GDM1 (cell line): ENCODE results near the gene GLI3.

Source experiments
- DNase-seq: peaks from one replicate; lab custom pipeline; 2025; lab: John Stamatoyannopoulos, UW

The GLI3 gene

GRCh38 chr7:42175834-42176723 is 60.9 kb downstream of the GLI3 start:
- no peak for DNase-seq

DNA sequence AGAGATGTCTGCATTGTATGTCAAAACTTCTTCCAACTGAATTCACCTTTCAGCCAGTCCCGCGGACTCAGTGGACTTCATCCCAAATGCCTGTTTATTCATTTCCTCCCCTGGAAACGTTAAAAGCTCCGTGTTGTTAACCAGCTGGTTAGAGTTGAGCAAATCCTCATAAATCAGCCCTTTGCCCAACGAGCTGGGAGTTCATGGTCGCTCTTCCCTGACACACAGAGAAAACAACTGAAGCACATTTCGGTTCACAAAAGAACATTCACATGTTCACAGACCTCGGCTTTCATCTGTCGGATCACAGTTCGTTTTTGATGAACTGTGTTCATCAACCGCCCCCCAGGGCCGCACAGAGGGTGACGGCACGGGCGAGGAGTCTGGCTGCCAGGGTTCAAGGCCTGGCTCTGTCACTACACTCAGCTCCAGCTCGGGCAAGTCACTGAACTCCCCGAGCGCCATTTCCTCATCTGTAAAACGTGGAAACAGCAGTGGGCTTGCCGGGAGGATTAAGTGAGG is 62.6 kb downstream of the GLI3 start:
- DNase-seq = no peak

DNA sequence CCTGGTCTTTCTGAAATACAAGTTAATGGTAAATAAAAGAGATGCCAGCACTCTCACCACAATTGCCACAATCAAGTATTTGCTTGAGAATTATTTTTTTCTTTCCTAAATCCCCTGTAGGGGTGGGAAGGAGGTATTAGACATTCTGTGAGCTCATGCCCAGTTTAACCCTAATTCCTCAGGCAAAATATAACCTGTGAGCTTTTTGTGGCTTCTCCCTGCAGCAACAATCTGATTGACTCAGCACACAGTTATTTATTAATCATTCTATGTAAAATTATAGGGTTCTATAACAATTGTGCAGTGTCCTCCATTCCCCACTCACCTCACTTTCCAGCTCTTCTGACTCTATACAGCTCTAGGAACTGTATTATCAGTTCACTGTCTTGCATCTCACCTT is 66.3 kb downstream of the GLI3 start:
- no peak for DNase-seq

GRCh38 chr7:42168512-42168911 is 68.5 kb downstream of the GLI3 start:
- DNase-seq = no peak

GRCh38 chr7:42167631-42168236 is 69.3 kb downstream of the GLI3 start:
- DNase-seq = no peak

DNA sequence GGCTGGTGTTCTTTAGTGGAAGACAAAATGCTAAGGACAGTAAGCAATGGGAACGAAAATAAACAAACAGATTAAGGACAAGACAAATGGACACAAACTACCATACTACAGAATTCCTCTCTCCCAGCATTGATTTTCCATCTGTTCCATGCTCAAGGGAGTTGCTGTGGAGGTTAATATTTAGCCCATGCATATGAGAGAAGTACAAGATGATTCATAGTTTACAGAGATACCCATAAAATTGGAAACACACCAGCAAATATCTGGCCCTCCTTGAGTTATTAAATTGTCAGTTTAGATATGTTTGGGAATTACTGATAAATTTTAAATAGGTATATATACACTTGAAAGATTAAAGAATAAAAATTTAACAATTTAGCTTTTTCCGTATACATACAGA is 69.8 kb downstream of the GLI3 start:
- no peak for DNase-seq

- DNase-seq = no peak
Observed at GRCh38 chr7:42164881-42165428, 72.1 kb downstream of the GLI3 start.

DNA sequence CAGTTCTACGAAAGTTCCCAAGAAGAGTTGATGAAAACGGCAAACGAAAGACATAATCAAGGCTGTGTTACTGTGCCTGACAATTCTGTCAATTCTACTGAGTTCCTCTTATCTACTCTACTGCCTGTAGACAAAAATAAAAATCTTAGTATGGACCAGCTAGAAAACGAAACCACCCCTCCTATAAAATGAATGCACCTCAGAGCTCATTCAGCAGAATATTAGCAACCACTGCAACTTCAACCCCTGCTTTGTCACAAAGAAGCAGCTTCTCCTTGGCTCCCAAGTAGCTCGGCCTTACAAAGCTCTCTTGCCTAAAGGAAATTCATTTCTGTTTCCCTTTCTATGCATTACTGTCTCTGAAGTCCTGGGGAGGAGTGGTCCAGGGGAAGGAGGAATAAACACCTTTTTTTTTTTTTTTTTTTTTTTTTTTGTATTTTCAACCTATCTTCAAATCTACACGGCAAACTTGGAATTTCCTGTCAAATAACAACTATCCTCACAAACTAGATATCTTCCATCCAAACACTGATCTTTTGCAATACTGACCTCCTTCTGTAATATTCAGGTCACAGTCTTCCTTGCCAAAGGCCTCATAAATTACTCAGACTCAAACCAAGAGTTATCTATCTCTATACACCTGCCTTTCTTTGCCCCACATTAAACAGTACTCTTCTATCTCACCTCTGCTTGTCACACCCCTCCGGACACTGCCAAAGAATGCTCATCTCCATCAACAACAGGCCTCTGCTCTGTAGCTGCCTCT is 74.3 kb downstream of the GLI3 start:
- DNase-seq = no peak

- DNase-seq = no peak
Observed at GRCh38 chr7:42161719-42162118, 75.3 kb downstream of the GLI3 start.

DNA sequence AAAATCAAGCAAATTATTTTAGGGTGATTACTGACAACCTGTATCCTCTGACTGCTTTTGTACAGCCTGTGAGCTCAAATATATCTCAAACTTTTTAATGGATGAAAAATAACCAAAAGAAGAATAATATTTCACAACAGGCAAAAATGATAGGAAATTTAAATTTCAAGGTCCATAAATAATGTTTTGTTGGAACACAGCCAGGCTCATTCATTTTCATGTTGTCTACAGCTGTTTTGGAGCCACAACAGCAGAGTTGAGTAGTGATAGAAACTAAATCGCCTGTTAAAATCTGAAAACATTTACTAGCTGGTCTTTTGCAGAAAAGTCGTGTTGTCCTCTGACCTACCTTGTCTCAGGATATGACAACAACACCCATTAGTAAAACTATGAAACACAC is 75.9 kb downstream of the GLI3 start:
- DNase-seq = no peak

DNA sequence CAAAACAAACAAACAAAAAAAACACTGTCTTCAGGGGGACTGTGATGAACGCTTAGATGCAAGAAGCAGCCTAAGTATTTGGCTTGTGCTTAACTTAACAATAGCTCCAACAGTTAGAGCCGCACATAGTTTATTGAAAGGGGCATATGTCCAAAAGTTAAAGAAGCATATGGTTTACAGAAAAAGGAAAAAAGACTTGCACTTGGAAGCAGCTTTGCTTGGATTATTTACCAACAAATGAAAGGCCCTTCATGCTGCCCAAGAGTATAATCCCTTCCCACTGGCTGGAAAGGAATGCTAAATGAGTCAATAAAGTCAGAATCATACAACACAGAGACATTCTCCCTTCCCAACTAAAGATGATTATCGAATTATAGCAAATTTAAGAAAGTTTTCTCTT is 77.9 kb downstream of the GLI3 start:
- DNase-seq = no peak

DNA sequence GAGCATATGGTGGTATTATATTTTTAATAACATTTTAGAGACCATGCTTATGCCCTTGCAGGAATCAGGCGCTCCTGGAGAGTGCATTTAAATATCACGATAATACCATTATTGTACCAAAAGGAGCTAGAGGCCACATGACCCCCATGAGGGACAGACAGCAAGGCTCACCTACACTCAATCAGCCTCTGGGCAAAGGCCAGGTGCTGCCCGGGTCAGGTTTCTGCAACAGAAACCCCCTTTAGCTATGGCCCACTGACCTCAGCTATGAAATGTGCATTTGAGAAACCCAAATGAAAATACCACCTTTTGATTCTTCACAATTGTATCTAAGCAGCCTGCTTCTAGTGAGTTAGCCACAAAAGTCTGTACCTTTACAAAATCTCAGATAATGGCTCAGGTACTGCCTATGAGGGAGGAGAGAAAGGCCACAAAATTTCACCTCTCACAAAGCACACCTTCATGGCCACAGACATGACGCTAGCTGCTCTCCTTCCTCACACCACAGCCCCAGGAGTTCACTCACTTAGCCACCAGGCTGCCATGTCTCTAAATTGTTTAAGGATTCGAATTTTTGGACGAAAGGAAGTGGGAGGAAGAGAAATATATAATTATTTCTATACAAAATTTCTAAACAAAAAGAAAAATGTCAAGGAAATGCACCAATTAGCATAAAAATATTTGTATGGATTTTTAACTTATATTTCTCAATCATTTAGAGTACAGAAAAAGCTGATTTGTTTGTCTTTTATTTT is 79.9 kb downstream of the GLI3 start:
- DNase-seq = no peak

- no peak for DNase-seq
Observed at GRCh38 chr7:42156291-42156865, 80.6 kb downstream of the GLI3 start.

- DNase-seq = no peak
Observed at GRCh38 chr7:42155584-42156290, 81.3 kb downstream of the GLI3 start.

DNA sequence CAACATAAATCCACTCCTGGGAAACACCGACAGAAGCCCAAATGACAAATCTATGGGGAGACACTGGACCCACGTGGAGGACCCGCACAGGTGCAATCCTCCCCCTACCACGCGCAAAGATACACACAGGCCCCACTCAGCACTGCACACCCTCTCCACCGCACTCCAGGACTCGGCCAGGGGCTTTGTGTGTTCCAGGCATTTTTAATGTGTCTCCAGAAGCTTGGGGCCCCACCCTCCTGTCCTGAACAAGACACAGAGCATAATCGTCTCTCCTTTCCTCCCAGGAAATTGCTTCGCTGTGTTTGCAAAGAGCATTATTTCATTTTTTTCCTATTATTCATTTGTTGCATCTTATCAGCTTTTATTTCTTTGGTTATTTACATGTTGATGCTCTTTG is 82.8 kb downstream of the GLI3 start:
- no peak for DNase-seq

GRCh38 chr7:42152329-42153205 is 84.4 kb downstream of the GLI3 start:
- no peak for DNase-seq

- no peak for DNase-seq
Observed at GRCh38 chr7:42151309-42151708, 85.7 kb downstream of the GLI3 start.

DNA sequence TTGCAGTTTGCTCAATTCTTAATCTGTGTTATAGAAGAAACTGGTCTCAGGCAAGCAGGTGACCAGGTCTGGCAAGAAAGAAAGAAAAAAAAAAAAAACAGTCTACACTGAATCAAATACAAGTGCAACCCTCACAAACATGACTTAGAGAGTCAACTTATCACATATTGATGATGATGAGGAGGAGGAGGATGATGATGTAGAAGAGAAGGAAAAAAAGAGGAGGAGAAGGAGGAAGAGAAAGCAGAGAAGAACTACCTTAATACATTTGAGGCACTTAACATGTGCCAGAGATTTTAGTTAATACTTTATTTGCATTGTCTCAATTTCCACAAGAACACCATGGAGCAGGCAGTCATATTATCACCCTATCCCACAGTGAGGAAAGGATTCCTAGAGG is 91.5 kb downstream of the GLI3 start:
- no peak for DNase-seq

DNA sequence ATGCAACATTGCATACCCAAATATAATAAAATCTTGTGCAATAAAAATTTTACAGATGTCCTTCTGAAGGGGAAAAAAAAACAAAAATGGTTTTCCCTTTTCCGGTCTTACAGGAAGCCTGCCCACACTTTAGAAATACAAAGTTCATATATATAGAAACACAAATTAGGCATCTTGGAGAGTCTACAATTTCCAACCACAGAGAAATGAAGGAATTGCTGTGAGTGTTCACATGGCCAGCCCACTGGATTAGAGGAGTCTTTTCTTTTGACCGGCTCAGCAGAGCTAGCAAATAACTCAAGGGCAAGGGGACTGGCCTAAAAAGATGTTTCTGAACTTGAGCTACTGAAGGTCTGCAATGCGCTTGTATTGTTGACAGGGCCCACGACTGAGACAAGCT is 92.4 kb downstream of the GLI3 start:
- no peak for DNase-seq
